Mucosa of stomach (tissue), 1 donor: ENCODE measurements around the gene UNC5C.

Experiments used
- H3K27me3 ChIP-seq: one replicate; pipeline ENCODE4 v1.7.0; 2013; ENCODE audit warnings: mild to moderate bottlenecking, low read length; ENCODE audit not compliant: control insufficient read depth, insufficient read depth
- H3K36me3 ChIP-seq: one replicate; pipeline ENCODE4 v1.7.0; 2013; ENCODE audit warnings: low read length; ENCODE audit not compliant: control insufficient read depth, insufficient read depth
- H3K4me1 ChIP-seq: one replicate; pipeline ENCODE4 v1.7.0; 2013; ENCODE audit warnings: mild to moderate bottlenecking, low read length; ENCODE audit not compliant: control insufficient read depth, insufficient read depth
- H3K4me3 ChIP-seq: one replicate; pipeline ENCODE4 v1.7.0; 2013; ENCODE audit warnings: low read length
- H3K9ac ChIP-seq: one replicate; pipeline ENCODE4 v1.7.0; 2013; ENCODE audit warnings: mild to moderate bottlenecking, low read length, moderate library complexity
- H3K9me3 ChIP-seq: one replicate; pipeline ENCODE4 v1.7.0; 2013; ENCODE audit warnings: mild to moderate bottlenecking, low read length, moderate library complexity; ENCODE audit not compliant: control insufficient read depth
- donor health status: Pancreatic carcinoma.

UNC5C gene

GRCh38 chr4:95124906-95125504 lies 423.8 kb downstream of the UNC5C start:
- Histone ChIP-seq H3K4me3 (no peak overlapping the region), H3K36me3 (no peaks in the 10 kb centered on the region), H3K4me1 (no peaks in the 10 kb centered on the region), H3K9me3 (no peaks in the 10 kb centered on the region), H3K9ac (no peak overlapping the region), H3K27me3 (no peaks in the 10 kb centered on the region)

- H3K4me3 ChIP-seq = no peak overlapping the region
- no peaks in the 10 kb centered on the region for H3K9me3 ChIP-seq
- no peaks in the 10 kb centered on the region for H3K27me3 ChIP-seq
- no peaks in the 10 kb centered on the region for H3K4me1 ChIP-seq
- no peak overlapping the region for H3K9ac ChIP-seq
- H3K36me3 ChIP-seq = no peaks in the 10 kb centered on the region
These were observed 426.8 kb downstream of the UNC5C start for GRCh38 chr4:95122001-95122400.

GRCh38 chr4:95120456-95120855 lies 428.3 kb downstream of the UNC5C start:
- Histone ChIP-seq H3K4me1 (no peaks in the 10 kb centered on the region), H3K9me3 (no peaks in the 10 kb centered on the region), H3K27me3 (no peaks in the 10 kb centered on the region), H3K9ac (no peak overlapping the region), H3K4me3 (no peak overlapping the region), H3K36me3 (no peaks in the 10 kb centered on the region)

- no peaks in the 10 kb centered on the region for H3K9me3 ChIP-seq
- no peaks in the 10 kb centered on the region for H3K36me3 ChIP-seq
- H3K4me3 ChIP-seq = no peak overlapping the region
- no peaks in the 10 kb centered on the region for H3K27me3 ChIP-seq
- no peaks in the 10 kb centered on the region for H3K4me1 ChIP-seq
- no peak overlapping the region for H3K9ac ChIP-seq
These were observed 430.3 kb downstream of the UNC5C start for GRCh38 chr4:95118497-95118896.

GRCh38 chr4:95114521-95114920 lies 434.3 kb downstream of the UNC5C start:
- Histone ChIP-seq H3K4me1 (no peaks in the 10 kb centered on the region), H3K4me3 (no peak overlapping the region), H3K36me3 (no peaks in the 10 kb centered on the region), H3K9ac (no peak overlapping the region), H3K27me3 (no peaks in the 10 kb centered on the region), H3K9me3 (no peaks in the 10 kb centered on the region)
